Uterus (tissue), 2 donors: ENCODE data around the gene EMC6.

Experiments used
- POLR2A ChIP-seq, 2 donors: fragments of 450-650 bp; IDR thresholded peaks; one replicate each; pipeline ENCODE4 v1.6.1; 2016; ENCODE audit warnings: antibody characterized with exemption in 2 of 2, mild to moderate bottlenecking in 1 of 2, moderate library complexity in 1 of 2
- TF ChIP-seq, protein P1 (sequence below), 4 experiments: fragments of 200-600 bp in 2 of 4; fragments of 450-650 bp in 2 of 4; sonication (generic) in 2 of 4; IDR thresholded peaks; one replicate each; pipeline ENCODE4 v1.5.1; 2016 to 2019; ENCODE audit warnings: antibody characterized with exemption in 4 of 4, mild to moderate bottlenecking in 2 of 4, moderate library complexity in 1 of 4

DNA sequence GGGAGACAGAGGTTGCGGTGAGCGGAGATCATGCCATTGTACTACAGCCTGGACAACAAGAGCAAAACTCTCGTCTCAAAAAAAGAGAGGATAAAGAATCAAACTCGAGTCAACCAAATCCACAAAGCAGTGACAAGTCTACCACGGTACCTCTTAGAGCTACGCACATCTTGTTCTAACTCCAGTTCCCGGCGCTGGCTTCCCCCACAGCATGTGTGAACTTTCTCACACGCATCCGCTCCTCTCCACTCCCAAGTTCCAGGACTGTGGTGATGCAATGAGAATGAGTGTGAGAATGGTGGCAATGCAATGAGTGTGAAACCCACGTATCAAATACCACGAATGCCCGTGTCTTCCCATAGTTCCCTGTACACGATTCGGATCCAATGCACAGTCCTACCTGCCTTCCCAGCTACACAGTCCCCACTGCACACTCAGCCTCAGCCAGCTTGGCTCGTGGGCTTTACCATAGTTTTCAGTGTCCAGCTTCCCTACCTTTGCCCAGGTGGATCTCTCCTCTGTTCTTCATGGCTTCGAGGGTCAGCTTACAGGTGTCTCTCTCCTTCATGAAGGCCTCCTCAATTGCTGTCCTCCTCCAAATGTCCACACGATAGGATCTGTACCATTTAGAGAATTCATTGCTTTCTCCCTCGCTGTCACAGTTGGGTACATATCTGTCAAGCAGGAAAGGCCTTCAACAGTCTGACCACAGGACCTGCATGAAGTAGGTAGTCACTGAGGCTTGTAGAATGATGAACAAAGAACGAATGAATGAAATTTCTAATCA lies 36.5 kb downstream of the EMC6 start:
- TF ChIP-seq, protein P1, sequence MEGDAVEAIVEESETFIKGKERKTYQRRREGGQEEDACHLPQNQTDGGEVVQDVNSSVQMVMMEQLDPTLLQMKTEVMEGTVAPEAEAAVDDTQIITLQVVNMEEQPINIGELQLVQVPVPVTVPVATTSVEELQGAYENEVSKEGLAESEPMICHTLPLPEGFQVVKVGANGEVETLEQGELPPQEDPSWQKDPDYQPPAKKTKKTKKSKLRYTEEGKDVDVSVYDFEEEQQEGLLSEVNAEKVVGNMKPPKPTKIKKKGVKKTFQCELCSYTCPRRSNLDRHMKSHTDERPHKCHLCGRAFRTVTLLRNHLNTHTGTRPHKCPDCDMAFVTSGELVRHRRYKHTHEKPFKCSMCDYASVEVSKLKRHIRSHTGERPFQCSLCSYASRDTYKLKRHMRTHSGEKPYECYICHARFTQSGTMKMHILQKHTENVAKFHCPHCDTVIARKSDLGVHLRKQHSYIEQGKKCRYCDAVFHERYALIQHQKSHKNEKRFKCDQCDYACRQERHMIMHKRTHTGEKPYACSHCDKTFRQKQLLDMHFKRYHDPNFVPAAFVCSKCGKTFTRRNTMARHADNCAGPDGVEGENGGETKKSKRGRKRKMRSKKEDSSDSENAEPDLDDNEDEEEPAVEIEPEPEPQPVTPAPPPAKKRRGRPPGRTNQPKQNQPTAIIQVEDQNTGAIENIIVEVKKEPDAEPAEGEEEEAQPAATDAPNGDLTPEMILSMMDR (IDR thresholded peaks at IDR 0.05), result no peak
- TF ChIP-seq POLR2A (IDR thresholded peaks at IDR 0.05), result no peak
